Testis (tissue), 3 donors: Measurements from ENCODE around the gene C4BPA. TPM values are rescaled to one million over a fixed set of nuclear protein-coding genes. Genes with fewer than 3 reads are reported as not detected.

Experiments used
- DNase-seq: peaks from one replicate; pipeline ENCODE4 v3.0.0-alpha.2; 2019
- H3K27ac ChIP-seq, 2 donors: fragments of 200-600 bp; sonication (generic); one replicate each; pipeline ENCODE4 v1.5.1; 2019
- H3K27me3 ChIP-seq: fragments of 200-600 bp; sonication (generic); one replicate; pipeline ENCODE4 v1.5.1; 2019
- H3K36me3 ChIP-seq: fragments of 200-600 bp; sonication (generic); one replicate; pipeline ENCODE4 v1.5.1; 2017; ENCODE audit warnings: low read depth; ENCODE audit errors: missing control alignments
- H3K4me1 ChIP-seq: fragments of 200-600 bp; sonication (generic); one replicate; pipeline ENCODE4 v1.5.1; 2019
- H3K4me3 ChIP-seq, 2 donors: fragments of 200-600 bp; sonication (generic); one replicate each; pipeline ENCODE4 v1.5.1; 2017 to 2019
- H3K9me3 ChIP-seq: fragments of 200-600 bp; sonication (generic); one replicate; pipeline ENCODE4 v1.5.1; 2017
- CTCF ChIP-seq, 3 experiments: fragments of 450-650 bp in 2 of 3; fragments of 200-600 bp in 1 of 3; sonication (generic) in 1 of 3; IDR thresholded peaks; one replicate each; pipeline ENCODE4 v1.5.1; 2016 to 2019; ENCODE audit warnings: antibody characterized with exemption in 3 of 3, mild to moderate bottlenecking in 2 of 3, moderate library complexity in 1 of 3
- POLR2A ChIP-seq: fragments of 450-650 bp; IDR thresholded peaks from one replicate; pipeline ENCODE4 v1.6.1; 2017; ENCODE audit warnings: antibody characterized with exemption, mild to moderate bottlenecking, moderate library complexity
- WGBS, 2 donors: methylation state at CpG; one replicate each; pipeline ENCODE4 v1.1.5; 2018; 5-methylcytosine and 5-hydroxymethylcytosine counted together
- intact Hi-C: fragments of 100-400 bp; cut with DNase I; formaldehyde crosslinking; loops from one replicate; pipeline ENCODE4 v1.15.1; 2023; ENCODE audit warnings: low total_unique reads
- polyA plus RNA-seq: library from polyadenylated mRNA; stranded (reverse); fragments of 350-450 nt; fragmentation: Illumina TruSeq; extraction: RNeasy Lipid Tissue Mini Kit (QIAGEN cat#74804); gene quantifications from one replicate; pipeline ENCODE4 v1.2.3, GENCODE V29; 2014; ENCODE audit warnings: low read depth, low replicate concordance; ENCODE audit not compliant: insufficient read depth
- total RNA-seq, 2 donors: library from RNA; depleted of rRNA; stranded (reverse); fragments of >200 nt; gene quantifications; one replicate each; pipeline ENCODE4 v1.2.3, GENCODE V29; 2016

C4BPA gene
- total and polyA plus RNA-seq, 3 donors from 2014 or later, result 0.24 to 1.0 (median 0.43) TPM

DNA sequence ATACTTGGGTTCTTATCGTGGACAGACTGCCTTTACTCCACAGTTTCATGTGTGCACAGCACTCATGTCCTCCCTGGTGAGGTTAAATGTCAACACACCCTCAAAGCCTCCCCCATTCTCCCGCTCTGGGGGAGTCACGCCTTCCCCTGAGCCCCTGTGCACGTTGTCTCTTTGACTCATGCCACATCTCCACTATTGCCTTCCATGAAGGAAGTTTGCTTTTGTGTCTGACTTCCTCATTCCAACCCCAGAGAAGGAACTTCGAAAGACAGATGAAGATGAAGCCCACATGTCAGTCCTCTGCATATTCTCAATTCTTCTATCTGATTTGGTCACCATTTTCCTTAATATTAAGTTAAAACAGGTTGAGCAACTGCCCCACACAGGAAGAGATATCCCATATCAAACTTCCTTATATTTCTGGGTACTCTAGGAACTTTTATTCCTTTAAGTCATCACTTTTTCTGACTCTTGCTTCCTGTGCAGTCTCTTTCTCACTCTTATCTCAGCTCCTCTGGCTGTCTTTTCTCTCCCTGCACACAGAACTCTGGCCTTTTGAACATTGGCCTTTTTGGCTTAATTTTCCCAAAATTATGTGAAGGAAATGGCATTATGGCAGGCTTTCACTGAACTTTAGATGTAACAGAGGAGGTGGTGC lies 41.5 kb downstream of the C4BPA start:
- no peak for DNase-seq
- Histone ChIP-seq H3K27me3 (no peaks in the 10 kb centered on the region), H3K36me3 (no peaks in the 10 kb centered on the region), H3K9me3 (no peaks in the 10 kb centered on the region), H3K4me3 (no peak overlapping the region), H3K27ac (no peak overlapping the region), H3K4me1 (no peaks in the 10 kb centered on the region)
- intact Hi-C loops, result no loop called here
- 74 to 83% methylated on average over 5 of the region's 5 CpGs for WGBS, 2 donors
- TF ChIP-seq CTCF (IDR thresholded peaks at IDR 0.05) (no peak), POLR2A (no peak)

DNA sequence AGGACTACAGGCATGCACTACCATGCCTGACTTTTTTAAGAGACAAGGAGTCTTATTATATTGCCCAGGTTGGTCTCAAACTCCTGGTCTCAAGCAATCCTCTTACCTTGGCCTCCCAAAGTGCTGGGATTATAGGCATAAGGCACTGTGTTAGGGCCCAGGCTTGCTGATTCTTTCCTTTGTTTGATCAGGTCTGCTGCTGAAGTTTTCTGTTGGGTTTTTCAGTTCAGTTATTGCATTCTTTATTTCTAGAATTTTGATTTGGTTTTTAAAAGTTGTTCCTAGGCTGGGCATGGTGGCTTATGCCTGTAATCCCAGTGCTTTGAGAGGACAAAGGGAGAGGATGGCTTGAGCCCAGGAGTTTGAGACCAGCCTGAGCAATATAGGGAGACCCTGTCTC lies 47.9 kb downstream of the C4BPA start:
- intact Hi-C loops, result no loop called here
- TF ChIP-seq CTCF (IDR thresholded peaks at IDR 0.05) (no peak), POLR2A (no peak)
- DNase-seq, result no peak
- no peaks in the 10 kb centered on the region for H3K36me3 ChIP-seq
- no peak overlapping the region for H3K27ac ChIP-seq
- H3K9me3 ChIP-seq, result no peaks in the 10 kb centered on the region
- no peaks in the 10 kb centered on the region for H3K4me1 ChIP-seq
- no peaks in the 10 kb centered on the region for H3K27me3 ChIP-seq
- H3K4me3 ChIP-seq, result no peak overlapping the region

- Histone ChIP-seq H3K4me1 (no peaks in the 10 kb centered on the region), H3K36me3 (no peaks in the 10 kb centered on the region), H3K4me3 (no peak overlapping the region), H3K27me3 (no peaks in the 10 kb centered on the region), H3K27ac (no peak overlapping the region), H3K9me3 (no peaks in the 10 kb centered on the region)
- DNase-seq, result no peak
- intact Hi-C loops, result no loop called here
- 77% methylated on average over 5 of the region's 5 CpGs for WGBS, 2 donors
- no peak for TF ChIP-seq POLR2A
- no peak for TF ChIP-seq CTCF (IDR thresholded peaks at IDR 0.05)
Measured at GRCh38 chr1:207152792-207153468, 48.9 kb downstream of the C4BPA start.

DNA sequence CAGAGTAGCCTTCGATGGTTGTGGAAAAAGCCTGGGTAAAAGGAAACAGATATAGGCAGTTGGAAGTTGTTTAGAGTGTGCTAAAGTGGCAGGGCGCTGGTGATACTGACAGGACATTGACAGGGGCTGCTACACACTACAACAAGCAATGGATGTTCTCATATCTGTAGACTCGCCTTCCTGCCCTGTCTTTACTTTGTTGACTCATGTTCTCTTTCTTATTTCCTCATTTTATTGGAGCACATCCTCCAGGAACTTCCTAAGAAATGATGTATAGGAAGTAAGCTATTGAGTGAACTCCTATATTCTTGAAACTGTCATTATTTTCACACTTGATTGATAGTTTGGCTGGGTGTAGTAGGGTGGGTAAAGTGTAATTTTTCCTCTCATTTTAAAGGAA lies 51.0 kb downstream of the C4BPA start:
- DNase-seq, result no peak
- intact Hi-C loops, result no loop called here
- Histone ChIP-seq H3K27ac (no peak overlapping the region), H3K9me3 (no peaks in the 10 kb centered on the region), H3K4me3 (no peak overlapping the region), H3K36me3 (no peaks in the 10 kb centered on the region), H3K4me1 (no peaks in the 10 kb centered on the region), H3K27me3 (no peaks in the 10 kb centered on the region)
- TF ChIP-seq POLR2A, result no peak
- TF ChIP-seq CTCF (IDR thresholded peaks at IDR 0.05), result no peak
- 73 to 79% methylated on average over 3 of the region's 3 CpGs for WGBS, 2 donors

- no peak for DNase-seq
- Histone ChIP-seq H3K4me1 (no peaks in the 10 kb centered on the region), H3K4me3 (no peak overlapping the region), H3K36me3 (no peaks in the 10 kb centered on the region), H3K27ac (no peak overlapping the region), H3K9me3 (no peaks in the 10 kb centered on the region), H3K27me3 (no peaks in the 10 kb centered on the region)
- TF ChIP-seq CTCF (IDR thresholded peaks at IDR 0.05), result no peak
- TF ChIP-seq POLR2A, result no peak
- intact Hi-C loops, result no loop called here
Measured at GRCh38 chr1:207156095-207156494, 52.1 kb downstream of the C4BPA start.
